ENCODE results near the gene DDR2.
"Not testable (repeated sequence)": the region's sequence is repeated elsewhere in the genome, so short reads cannot be mapped to it uniquely, and the experiment has no call there.

- not testable (repeated sequence) for TF ChIP-seq CHD2 (IDR thresholded peaks at IDR 0.05; ENCODE audit: low read length, partially characterized antibody); IRF3 (IDR thresholded peaks at IDR 0.05; ENCODE audit: low read depth, low read length); CTCF (IDR thresholded peaks at IDR 0.05); SMC3 (IDR thresholded peaks at IDR 0.05; ENCODE audit: low read depth, low read length); FOXM1 (IDR thresholded peaks at IDR 0.05; ENCODE audit: low read depth); ELF1 (IDR thresholded peaks at IDR 0.05); REST (IDR thresholded peaks at IDR 0.05; ENCODE audit: low read depth, low read length); RXRA (IDR thresholded peaks at IDR 0.05; ENCODE audit: borderline replicate concordance, low read depth); EP300 (IDR thresholded peaks at IDR 0.05; ENCODE audit: borderline replicate concordance in 1 of 2, low read depth in 1 of 2, low read length in 1 of 2); POLR2AphosphoS5 (IDR thresholded peaks at IDR 0.05; ENCODE audit: low read depth, low read length); TAF1 (IDR thresholded peaks at IDR 0.05; ENCODE audit: borderline replicate concordance, low read depth, low read length)
Measured at GRCh38 chr1:162790985-162791357, 158.7 kb downstream of the DDR2 start.
